NCI-H345 (cell line): ENCODE measurements around the gene SLC23A3.

ENCODE experiments used
- DNase-seq: peaks from one replicate; lab custom pipeline; 2025; lab: John Stamatoyannopoulos, UW

SLC23A3 gene

GRCh38 chr2:219142329-219142728 lies 27.5 kb downstream of the SLC23A3 start:
- no peak for DNase-seq

GRCh38 chr2:219140722-219141121 lies 29.1 kb downstream of the SLC23A3 start:
- no peak for DNase-seq

DNA sequence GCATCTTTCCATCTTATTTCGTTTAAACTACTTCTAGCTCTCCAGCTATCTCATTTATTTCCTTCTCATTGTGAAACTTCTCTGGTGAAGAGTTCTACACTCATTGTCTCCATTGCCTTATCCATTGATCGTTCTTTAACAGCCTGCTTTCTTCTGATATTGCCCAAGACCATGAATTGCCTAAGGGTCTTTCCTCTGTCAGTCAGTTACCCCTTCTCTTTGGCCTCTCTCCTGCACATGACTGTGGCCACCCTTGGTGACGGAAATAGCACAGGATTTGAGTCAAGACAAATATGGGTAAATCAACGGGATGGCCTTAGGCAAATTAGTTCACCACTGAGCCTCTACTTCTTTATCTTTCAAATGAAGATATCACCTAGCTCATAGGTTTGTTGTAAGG lies 35.9 kb downstream of the SLC23A3 start:
- no peak for DNase-seq

DNA sequence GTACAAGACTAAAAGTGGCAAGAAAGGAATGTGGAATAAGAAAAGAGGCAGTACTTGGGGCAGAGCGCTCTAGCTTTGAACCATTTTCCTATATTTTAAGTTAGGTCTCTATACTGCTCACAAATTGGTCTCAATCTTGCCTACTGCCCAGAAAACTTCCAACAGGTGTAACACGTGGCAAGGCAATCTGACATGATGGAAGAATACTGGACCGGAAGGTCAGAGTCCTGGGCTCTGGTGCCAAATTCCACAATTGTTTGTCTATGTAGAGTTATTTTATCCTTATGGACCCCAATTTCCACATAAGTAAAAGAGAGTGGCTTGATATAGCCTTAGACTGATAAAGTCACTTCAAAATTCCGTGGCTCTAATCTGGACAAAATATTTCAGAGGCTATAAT lies 38.1 kb downstream of the SLC23A3 start:
- DNase-seq: no peak

- no peak for DNase-seq
Measured at GRCh38 chr2:219131327-219131726, 38.5 kb downstream of the SLC23A3 start.

- no peak for DNase-seq
Measured at GRCh38 chr2:219129589-219129988, 40.2 kb downstream of the SLC23A3 start.

- DNase-seq: no peak
Measured at GRCh38 chr2:219128396-219128795, 41.4 kb downstream of the SLC23A3 start.

DNA sequence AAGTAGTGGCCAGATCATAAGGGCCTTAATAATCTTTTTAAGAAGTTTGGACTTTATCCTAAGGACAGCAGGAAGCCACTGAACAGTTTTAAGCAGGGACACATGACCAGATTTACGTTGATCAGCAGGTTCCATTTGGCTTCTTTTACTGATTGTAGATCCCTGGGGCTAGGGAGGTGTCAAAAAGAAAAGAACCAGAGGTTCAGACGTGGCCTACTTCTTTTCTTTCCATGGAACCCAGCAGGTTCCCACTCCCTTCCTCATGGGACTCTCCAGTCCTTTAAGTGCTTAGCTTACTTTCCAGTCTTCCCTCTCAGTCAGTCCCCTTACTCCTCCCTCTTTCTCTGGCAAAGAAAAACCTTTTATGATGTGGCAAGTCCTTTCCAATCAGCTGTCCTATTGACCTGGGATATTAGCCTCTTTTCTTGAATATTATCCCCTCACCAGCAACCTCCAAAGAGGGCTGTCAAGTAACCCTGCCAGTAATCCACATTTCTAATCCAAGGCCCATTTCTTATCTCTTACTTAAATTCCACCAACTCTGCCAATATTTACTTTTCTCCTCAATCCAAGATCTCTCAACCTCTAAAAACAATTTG lies 42.7 kb downstream of the SLC23A3 start:
- DNase-seq: no peak

- DNase-seq: no peak
Measured at GRCh38 chr2:219126555-219126954, 43.3 kb downstream of the SLC23A3 start.

GRCh38 chr2:219125886-219126270 lies 44.0 kb downstream of the SLC23A3 start:
- DNase-seq: no peak

GRCh38 chr2:219125225-219125885 lies 44.5 kb downstream of the SLC23A3 start:
- no peak for DNase-seq

DNA sequence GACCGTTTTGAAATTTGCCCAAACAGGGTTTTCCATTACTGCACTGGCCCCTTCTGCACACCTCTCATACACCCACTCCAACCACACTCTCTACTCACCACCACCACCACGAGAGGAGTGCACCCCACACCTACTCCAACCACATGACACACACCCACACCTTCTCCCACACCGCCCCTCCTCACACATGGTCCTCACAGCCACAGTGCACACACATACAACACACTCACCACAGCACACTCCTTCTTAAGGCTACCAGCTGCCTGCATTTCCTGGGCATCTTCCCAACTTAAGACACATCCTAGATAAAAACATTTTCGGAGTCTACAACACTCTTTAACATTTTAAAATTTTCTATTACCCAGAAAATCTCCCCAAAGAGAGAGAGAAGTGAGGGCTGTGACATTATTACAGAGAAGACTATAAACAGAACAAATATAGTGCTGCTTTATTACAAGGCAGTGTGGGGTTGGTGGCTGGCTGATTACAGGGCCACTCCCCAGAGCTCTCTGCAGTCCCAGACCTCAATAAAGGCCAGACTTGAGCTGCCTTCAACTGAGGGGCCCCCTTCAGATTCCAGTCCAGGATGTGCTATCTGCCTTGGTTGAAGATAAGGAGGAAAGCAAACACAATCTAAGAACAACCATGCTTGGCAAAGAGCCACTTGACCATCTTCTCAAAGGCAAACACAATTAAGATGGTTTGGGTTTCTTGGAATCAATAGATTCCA lies 45.3 kb downstream of the SLC23A3 start:
- no peak for DNase-seq

- no peak for DNase-seq
Measured at GRCh38 chr2:219123356-219124135, 46.3 kb downstream of the SLC23A3 start.

DNA sequence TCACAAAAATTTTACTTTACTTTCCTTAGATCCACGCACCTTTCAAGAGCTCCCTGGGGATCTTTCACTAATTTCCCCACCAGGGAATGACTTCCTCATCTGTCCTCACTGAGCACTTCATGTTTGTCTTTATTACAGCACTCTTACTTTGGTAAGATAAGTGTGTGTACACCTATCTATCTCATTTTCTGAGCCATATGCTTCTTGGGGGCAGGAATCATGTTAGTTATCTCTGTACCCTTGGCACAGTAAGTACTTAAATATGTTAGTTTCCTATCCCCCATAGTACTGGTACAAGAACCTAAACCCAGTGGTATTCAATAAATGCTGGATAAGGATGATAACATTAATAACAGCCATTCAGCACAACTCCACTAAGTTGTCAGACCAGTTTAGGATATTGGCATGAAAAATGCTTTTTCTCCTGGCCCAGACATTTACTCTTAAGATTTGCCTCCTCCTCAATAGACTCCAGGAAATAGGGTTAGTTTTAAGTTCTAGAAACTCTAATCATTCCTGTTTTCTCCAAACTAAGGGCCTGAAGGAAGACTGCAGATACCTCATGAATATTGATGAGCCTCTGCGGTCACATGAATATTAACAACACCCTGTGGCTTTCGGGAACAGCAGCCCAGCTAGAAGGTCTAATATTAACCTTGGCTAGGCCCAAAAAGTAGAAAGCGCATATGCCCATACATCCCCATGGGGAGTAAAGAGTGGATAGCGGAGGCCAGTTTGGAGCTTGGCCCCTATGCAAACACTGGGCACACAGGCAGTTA lies 47.4 kb downstream of the SLC23A3 start:
- DNase-seq: no peak

GRCh38 chr2:219120082-219120481 lies 49.7 kb downstream of the SLC23A3 start:
- no peak for DNase-seq

DNA sequence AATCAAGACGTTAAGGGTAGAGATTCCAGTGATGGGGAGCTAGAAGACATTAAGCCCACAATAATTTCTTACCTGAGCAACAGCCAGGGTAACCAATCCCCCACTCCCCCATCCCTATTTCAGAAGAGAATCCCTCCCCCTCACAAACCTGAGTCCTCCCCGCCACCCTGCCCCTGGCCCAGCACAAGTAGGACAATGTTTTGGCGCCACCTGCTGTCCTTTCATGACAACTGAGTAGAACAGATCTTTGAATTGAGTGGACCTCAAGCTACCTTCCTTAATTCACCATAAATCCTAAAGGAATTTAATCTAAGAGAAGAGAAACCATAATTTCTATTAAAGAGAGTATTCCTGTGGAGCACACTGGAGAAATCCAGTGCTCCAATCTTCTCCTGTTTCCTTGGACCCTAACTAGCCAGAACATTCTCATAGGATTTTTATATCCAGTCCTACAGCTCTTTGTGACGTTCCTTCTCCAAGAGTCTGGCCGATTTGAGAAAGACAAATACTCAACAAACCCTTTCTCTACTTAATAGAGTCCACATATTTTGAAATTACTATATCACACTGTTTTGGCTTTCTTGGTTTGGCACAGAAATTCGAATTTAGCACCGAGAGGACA lies 50.3 kb downstream of the SLC23A3 start:
- peak; percentile 63 for DNase-seq

DNA sequence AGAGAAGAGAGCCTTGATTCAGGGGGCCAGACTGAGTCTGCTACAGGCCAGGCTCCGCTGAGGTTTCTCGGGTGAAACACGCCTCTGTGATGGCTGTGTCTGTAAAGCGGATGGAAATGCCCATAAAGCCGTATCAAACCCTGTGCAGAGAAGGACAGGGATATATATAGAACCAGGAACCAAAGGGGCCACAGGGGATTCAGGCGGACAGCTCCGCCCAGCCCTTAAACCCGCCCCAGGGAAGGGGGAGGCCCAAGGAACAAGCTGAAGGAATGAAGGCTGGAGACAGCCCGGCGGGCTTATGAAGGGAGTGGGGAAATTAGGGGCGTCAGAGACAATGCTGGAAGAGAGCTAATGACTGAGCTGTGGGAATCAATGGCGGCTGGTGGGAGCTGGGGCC lies 51.3 kb downstream of the SLC23A3 start:
- DNase-seq: no peak

DNA sequence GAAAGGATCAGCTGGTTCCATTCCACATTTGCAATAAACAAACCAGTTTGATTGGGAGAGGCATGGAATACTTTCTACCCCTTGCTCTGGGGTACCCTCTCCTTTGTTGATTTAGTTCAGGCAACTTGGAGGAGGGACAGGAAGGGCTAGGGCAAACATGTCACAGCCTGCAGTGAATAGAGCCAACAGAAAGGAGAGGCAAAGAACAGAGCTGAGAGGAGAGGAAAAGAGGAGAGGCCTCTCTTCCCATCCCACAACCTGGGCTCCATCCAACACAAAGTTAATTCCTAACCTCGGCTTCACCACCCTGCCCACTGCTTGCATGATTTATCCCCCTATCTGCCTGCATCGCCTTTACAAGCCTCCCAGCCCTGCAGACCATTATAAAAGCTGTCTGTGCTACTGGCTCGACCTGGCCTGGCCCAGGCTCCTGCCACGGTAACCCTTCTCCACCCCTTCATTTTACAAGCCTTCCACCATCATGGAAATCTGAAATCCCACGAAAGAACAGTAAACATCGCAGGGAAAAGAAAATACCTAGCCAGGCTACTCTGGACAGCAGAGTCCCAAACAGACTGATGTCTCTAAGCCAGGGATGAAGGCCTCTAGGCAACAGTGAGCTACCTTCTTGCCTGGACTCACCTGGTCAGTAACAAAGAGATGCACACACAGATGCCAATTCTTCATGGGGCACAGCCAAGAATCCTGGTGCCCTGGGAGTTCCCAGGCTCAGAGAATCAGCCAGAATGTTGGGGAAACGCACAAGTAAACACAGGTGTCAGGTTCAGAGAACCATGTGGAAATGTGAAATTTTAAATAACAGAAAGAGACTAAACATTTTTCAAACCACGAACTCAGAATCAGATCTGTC lies 52.8 kb downstream of the SLC23A3 start:
- no peak for DNase-seq

GRCh38 chr2:219112651-219113338 lies 57.0 kb downstream of the SLC23A3 start:
- no peak for DNase-seq

DNA sequence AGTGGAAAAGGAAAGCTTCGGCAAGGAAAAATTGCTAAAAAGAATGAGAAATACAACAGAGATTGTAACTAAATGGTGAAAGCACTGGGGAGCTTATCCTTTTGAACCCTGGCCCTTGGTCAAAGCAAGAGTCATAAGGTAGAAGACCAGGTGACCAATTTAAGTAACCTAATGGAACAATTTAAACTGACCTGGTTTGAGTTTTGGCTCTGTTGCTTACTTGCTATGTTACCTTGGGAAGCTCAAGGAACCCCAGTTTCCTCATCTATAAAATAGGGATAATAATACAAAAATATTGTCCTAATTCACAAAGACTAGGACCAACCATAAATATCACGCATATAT lies 57.8 kb downstream of the SLC23A3 start:
- no peak for DNase-seq
